ENCODE data around the gene PDIA5.

DNA sequence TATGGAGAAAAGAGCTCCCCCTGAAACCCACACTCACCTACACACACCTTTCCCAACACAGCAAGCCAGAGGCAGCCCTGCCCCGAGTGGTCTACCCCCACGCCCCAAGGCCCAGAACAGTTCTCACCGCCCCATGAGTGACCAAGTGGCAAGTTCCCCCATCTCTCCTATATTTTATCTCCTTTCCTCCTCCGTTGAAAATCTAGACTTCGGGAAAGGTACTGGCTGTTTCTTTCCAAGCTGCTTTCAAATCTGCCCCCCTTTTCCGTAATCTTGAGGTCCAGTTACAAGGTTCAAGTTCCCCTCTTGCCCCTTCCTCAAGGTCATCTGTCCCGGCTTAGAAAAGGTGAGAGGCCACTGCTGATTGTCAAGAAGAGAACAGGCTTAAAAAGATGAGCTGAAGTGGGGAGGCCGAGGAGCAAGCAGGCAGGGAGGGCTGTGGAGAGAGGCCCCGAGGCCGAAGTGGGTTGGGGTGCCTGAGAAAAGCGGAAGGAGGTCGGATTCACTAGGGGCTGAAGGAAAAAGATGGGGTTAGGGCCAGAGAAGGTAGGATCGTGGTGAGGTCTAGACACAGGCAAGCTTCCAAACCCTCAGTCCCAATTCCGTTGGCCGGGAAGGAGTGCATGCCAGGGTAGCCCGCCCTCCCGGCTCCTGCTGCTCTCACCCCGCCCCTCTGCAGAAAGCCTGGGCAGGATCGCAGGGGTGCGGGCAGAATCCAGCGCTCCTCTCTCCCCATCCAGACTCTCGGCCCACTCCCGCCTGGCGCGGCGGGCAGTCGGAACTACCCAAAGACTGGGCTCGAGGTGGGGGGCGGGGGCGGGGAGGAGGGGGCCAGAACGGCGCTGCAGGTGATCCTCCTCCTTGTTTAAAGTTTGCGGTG lies 40.9 kb upstream of the PDIA5 start:
- TF ChIP-seq CTCF (conservative IDR thresholded peaks at IDR 0.05; ENCODE audit: low read length) (no peak), EZH2phosphoT487 (IDR thresholded peaks at IDR 0.05; ENCODE audit: borderline replicate concordance) (no peak)

All from Loucy (cell line).